SKM-1 treated with dmso at 0.1 percent for 144 hours (cell line): ENCODE data around the gene C6orf132.
"Not testable (repeated sequence)": the region's sequence is repeated elsewhere in the genome, so short reads cannot be mapped to it uniquely, and the experiment has no call there.

Experiments used
- DNase-seq: peaks from one replicate; lab custom pipeline; 2025; ENCODE audit not compliant: unreplicated experiment; lab: John Stamatoyannopoulos, UW

Gene C6orf132

GRCh38 chr6:42163981-42164380, 21.6 kb upstream of the C6orf132 start:
- DNase-seq, result no peak

GRCh38 chr6:42162812-42163211, 20.4 kb upstream of the C6orf132 start:
- no peak for DNase-seq

DNA sequence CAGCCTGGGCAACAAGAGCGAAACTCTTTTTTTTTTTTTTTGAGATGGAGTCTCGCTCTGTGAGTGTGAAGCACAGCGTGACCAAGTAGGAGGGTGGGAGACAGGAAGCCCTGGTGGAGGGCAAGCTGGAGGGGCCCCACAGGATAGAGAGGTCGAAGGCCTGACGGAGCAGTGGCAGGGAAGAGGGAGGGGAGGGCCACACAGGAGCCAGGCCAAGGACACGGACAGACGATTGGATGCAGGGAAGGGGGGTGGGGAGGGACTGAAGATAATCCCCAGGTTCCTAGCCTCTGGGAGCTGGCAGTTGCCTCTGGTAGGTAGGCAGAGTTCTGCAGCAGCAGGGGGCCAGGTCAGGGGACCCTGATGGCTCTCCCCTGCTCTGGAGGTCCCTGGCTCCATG, 20.0 kb upstream of the C6orf132 start:
- no peak for DNase-seq

GRCh38 chr6:42159431-42160024, 17.1 kb upstream of the C6orf132 start:
- DNase-seq, result no peak

DNA sequence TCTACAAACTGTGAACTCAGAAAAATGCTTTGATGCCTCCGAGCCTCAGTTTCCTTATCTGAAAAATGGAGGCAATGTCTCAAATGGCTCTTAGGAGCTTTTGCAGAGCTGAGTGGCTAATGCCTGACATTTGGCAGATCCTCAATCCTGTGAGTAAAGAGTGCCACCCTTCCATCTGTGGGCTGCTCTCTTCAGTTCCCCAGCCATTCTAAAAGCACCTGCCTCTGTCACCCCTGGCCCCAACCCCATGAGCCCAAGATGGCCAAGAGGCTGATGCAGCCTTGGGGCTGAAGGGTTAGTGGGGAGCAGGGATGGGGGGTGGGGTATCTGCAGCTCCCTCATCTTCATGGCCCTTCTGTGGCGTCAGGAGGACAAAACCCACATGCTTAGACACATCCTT, 16.2 kb upstream of the C6orf132 start:
- no peak for DNase-seq

DNA sequence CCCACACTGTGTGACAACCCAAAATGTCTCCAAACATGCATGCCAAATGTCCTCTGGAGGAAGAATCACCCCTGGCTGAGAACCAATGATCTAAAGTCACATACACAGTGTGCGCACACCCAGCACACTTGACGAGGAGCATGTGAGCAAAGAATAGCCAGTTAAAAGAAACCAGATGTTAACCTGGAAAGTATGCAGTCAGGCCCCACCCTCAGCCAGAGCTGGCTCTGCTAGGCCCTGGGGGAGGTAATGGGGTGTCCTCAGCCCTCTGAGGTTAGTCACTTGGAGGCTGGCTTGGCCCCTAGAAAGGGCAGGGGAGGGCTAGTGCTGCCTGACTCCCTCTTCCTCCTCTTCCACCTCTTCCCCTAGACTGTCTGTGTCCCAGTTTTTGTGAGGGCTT, 15.6 kb upstream of the C6orf132 start:
- DNase-seq, result no peak

DNA sequence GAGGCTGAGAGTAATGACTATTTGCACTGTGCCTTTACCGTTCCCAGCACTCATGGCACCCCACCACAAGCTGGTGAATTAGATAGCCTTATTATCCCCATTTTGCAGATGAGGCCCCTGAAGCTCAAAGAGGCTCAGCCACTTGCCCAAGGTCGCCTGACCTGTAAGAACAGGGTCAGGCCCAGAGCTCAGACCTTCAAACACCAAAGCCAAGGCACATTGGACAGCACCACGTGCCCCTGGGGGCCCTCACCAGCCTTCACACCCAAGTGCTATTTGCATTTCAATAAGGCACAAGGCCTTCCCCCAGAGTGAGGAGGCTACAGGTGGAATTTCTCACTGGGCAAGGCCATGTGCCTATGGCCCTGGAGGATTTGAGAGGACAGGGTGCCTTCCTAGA, 14.2 kb upstream of the C6orf132 start:
- DNase-seq, result no peak

DNA sequence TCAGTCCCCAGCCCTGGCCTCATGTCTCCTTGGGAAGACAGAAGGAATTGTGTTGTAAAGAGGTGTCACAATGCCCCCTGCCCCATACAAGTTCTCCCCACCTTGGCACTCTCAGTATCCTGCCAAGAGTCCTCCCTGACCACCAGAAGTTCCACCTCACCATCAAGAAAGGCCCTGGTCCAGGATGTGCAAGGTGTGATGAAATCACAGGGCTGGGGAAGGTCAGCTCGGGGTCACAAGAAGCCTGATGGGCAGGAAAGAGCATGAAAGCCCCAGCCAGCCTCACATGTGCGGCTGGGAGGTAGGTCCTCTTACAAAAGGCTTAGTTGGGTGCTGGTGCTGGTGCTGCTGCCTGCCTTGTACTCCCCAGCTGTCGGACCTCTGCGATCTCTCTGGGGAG, 12.9 kb upstream of the C6orf132 start:
- DNase-seq, result peak; percentile 26

DNA sequence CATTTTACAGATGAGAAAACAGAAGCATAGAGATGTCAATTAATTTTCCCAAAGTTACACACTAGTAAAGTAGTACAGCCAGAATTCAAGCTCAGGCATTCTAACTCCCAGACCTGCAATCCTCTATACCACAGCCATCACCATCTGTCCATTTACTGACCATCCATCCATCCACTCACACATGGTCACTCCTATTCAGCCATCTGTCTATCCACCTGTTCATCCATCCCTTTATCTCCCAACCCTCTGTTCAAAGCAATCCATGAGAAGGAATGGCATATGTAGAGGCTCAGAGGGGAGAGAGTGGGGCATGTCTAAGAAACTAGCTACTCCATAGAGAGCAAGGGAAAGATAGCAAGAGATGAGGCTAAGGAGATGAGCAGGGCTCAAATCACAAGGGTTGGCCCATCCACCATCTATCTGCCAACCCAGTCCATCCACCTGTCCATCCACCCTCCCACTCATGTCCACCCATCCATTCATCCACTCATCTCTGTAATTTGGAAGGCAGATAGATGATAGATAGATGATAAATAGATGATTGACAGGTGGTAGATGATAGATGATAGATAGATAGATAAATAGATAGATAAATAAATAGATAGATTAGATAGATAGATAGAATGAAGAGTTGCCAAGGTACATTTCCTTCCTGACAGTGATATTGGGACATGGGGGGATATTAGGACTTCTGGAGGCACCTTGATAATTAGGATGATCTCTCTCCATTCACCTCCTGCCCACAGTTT, 12.2 kb upstream of the C6orf132 start:
- no peak for DNase-seq

GRCh38 chr6:42153921-42154320, 11.5 kb upstream of the C6orf132 start:
- DNase-seq, result no peak

- DNase-seq, result not testable (repeated sequence)
Measured at GRCh38 chr6:42152528-42153213, 10.3 kb upstream of the C6orf132 start.

DNA sequence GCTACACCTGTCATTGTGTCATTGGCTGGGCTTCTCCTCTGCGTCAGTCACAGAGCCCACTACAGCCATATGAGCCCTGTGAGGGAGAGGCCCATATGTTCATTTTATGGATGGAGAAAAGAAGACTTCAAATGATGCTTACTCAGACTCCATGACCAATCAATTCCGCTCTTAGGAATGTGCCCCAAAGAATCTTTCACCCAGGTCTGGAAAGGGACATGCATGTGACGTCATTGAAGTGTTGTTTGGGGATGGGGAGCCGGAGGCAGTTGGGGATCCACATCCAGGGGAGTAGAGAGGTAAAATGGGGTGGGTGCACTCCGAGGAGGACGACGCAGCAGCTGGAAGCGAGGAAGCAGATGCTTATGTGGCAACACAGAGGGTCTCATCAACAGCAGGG, 9.6 kb upstream of the C6orf132 start:
- DNase-seq, result no peak

DNA sequence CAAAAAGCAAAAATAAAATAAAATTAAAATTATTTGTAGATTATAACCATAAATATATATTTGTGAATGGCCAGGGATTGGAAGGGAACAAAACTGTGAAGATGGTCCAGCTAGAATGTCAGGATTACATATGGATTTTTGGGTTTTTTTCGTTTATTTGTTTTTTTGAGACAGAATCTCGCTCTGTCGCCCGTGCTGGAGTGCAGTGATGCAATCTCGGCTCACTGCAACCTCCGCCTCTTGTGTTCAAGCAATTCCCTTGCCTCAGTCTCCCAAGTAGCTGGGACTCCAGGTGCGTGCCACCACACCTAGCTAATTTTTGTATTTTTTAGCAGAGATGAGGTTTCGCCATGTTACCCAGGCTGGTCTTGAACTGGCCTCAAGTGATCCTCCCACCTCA, 7.8 kb upstream of the C6orf132 start:
- DNase-seq, result no peak

GRCh38 chr6:42148058-42148457, 5.6 kb upstream of the C6orf132 start:
- no peak for DNase-seq

DNA sequence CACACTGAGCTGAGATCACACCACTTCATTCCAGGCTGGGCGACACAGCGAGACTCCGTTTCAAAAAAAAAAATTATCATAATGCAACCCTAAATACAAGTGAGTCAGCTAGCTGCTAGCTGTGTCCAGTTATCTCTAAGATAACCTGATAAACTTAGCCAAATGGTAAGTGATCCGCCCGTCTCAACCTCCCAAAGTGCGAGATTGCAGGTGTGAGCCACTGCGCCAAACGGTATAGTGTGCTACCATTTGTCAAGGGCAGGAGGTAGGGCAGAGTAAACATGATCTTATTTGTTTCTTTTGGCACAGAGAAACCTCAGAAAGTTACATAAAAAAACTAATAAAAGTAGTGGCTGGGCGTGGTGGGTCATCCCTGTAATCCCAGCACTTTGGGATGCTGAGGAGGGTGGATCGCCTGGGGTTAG, 4.7 kb upstream of the C6orf132 start:
- DNase-seq, result no peak

DNA sequence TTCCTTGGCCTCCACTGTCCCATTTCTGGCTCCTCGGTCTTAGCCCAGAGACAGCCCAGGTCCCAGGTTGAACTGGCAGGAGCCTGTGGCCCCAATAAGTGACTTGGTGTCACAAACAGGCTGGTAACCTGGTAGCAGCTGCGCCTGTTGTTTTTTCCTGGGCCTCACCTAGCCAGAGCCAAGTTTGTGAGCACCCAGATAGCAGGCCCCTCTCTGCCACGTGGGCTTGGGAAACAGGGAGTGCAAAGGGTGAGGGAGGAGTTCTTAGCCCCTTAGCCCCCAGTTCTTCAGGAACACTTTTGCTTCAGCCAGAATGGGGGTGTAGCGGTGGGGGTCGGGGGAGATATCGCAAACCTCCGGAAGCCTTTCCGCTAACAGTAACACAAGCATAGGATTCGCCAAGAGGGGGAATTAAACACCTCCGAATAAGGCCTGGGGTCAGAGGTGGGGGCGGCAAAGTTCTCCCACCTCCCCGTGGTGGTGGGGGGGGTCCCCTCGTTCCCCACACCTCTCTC, 760 bp downstream of the C6orf132 start:
- DNase-seq, result no peak

- DNase-seq, result no peak
Measured at GRCh38 chr6:42140756-42141602, 1.4 kb downstream of the C6orf132 start.

DNA sequence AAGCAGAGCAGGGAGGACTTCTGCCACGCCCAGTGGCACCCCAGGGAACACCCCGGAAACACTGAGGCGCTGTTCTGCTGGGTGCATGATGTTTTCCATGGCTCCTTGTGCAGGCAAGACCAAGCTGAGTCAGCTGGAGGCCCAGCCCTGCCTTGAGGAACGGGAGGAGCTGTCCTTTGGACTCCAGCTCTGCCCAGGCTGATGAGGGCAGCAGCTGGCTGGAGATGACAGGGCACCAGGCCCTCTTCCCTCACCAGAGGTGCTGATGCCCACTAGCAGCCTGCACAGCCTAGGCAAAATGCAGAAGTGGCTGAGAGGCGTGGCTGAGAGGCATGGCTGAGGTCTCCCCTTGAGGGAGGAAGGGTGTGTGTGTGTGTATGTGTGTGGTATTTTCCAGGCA, 2.4 kb downstream of the C6orf132 start:
- DNase-seq, result peak; percentile 49

- no peak for DNase-seq
Measured at GRCh38 chr6:42138630-42139619, 3.5 kb downstream of the C6orf132 start.

DNA sequence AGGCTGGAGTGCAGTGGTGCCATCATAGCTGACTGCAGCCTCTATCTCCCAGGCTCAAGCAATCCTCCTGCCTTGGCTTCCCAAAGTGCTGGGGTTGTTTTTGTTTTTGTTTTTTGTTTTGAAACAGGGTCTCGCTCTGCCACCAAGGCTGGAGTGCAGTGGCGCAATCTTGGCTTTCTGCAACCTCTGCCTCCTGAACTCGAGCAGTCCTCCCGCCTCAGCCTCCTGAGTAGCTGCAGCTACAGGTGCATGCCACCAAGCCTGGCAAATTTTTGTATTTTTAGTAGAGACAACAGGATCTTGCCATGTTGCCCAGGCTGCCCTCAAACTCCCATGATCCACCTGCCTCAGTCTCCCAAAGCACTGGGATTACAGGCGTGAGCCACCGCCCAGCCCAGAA, 4.2 kb downstream of the C6orf132 start:
- no peak for DNase-seq
